ENCODE data around the gene CD2BP2. TPM values are rescaled to one million over a fixed set of nuclear protein-coding genes. Genes with fewer than 3 reads are reported as not detected.

CD2BP2 gene
- total and polyA plus RNA-seq, 2 of the 13 experiments (the other 11 are each of a cell fraction or from before 2014, with no cell fraction given), result 24.9 to 54.6 TPM

GRCh38 chr16:30370456-30371247 lies 15.5 kb upstream of the CD2BP2 start, which contains the start of gene TBC1D10B (continued):
- TF ChIP-seq BATF2 (CRISPR knock-in tag; IDR thresholded peaks at IDR 0.05) (no peak), TMF1 (CRISPR knock-in tag; IDR thresholded peaks at IDR 0.05; ENCODE audit: low read depth) (no peak), TRIM22 (IDR thresholded peaks at IDR 0.05) (no peak), KLF11 (CRISPR knock-in tag; IDR thresholded peaks at IDR 0.05) (peak; percentile 49; the same call in 1 of the 2 replicates), SOX6 (IDR thresholded peaks at IDR 0.05) (no peak), SOX6 (CRISPR knock-in tag; IDR thresholded peaks at IDR 0.05) (peak; percentile 19; the same call in 1 of the 2 replicates), FOXA1 (IDR thresholded peaks at IDR 0.05) (no peak), FOXA1 (CRISPR knock-in tag; IDR thresholded peaks at IDR 0.05) (peak; percentile 47), EHMT2 (IDR thresholded peaks at IDR 0.05; ENCODE audit: borderline replicate concordance, low read depth, low read length) (no peak), RCOR2 (CRISPR knock-in tag; IDR thresholded peaks at IDR 0.05) (no peak), KAT2B (IDR thresholded peaks at IDR 0.05; ENCODE audit: borderline replicate concordance, low read depth, low read length) (no peak), KLF6 (CRISPR knock-in tag; IDR thresholded peaks at IDR 0.05) (0 out of 2 replicates have a peak, but pooled peaks have one; percentile 18), SP1 (IDR thresholded peaks at IDR 0.05) (peak; percentile 94), SP1 (CRISPR knock-in tag; IDR thresholded peaks at IDR 0.05) (peak; percentile 93), ZNF75D (CRISPR knock-in tag; IDR thresholded peaks at IDR 0.05; ENCODE audit: borderline replicate concordance) (no peak), MYC (CRISPR knock-in tag; IDR thresholded peaks at IDR 0.05; ENCODE audit: borderline replicate concordance) (no peak; the same call in 1 of the 2 replicates), ZNF652 (CRISPR knock-in tag; IDR thresholded peaks at IDR 0.05; ENCODE audit: borderline replicate concordance, low read depth) (peak; percentile 46; the same call in 1 of the 2 replicates), ZNF451 (CRISPR knock-in tag; IDR thresholded peaks at IDR 0.05) (no peak), CREBL2 (CRISPR knock-in tag; IDR thresholded peaks at IDR 0.05; ENCODE audit: borderline replicate concordance) (no peak), NCOA5 (CRISPR knock-in tag; IDR thresholded peaks at IDR 0.05) (no peak), ZNF430 (CRISPR knock-in tag; IDR thresholded peaks at IDR 0.05) (no peak), SRSF1 (optimal IDR thresholded peaks at IDR 0.05; ENCODE audit: low read depth, low read length) (no peak), MXD4 (CRISPR knock-in tag; IDR thresholded peaks at IDR 0.05) (peak; percentile 83; the same call in 1 of the 2 replicates), ZSCAN29 (CRISPR knock-in tag; conservative IDR thresholded peaks at IDR 0.05) (no peak), THAP8 (CRISPR knock-in tag; IDR thresholded peaks at IDR 0.05; ENCODE audit: borderline replicate concordance) (no peak), ARHGAP35 (CRISPR knock-in tag; IDR thresholded peaks at IDR 0.05; ENCODE audit: borderline replicate concordance) (no peak)
- TF ChIP-seq, protein P1, sequence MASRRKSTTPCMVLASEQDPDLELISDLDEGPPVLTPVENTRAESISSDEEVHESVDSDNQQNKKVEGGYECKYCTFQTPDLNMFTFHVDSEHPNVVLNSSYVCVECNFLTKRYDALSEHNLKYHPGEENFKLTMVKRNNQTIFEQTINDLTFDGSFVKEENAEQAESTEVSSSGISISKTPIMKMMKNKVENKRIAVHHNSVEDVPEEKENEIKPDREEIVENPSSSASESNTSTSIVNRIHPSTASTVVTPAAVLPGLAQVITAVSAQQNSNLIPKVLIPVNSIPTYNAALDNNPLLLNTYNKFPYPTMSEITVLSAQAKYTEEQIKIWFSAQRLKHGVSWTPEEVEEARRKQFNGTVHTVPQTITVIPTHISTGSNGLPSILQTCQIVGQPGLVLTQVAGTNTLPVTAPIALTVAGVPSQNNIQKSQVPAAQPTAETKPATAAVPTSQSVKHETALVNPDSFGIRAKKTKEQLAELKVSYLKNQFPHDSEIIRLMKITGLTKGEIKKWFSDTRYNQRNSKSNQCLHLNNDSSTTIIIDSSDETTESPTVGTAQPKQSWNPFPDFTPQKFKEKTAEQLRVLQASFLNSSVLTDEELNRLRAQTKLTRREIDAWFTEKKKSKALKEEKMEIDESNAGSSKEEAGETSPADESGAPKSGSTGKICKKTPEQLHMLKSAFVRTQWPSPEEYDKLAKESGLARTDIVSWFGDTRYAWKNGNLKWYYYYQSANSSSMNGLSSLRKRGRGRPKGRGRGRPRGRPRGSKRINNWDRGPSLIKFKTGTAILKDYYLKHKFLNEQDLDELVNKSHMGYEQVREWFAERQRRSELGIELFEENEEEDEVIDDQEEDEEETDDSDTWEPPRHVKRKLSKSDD (CRISPR knock-in tag; IDR thresholded peaks at IDR 0.05; ENCODE audit: low read depth), result no peak
